Progenitor cell of endocrine pancreas (in vitro differentiated cells): ENCODE measurements around the gene HS3ST3A1. TPM values are rescaled to one million over a fixed set of nuclear protein-coding genes. Genes with fewer than 3 reads are reported as not detected.

Source experiments
- DNase-seq: peaks from one replicate; pipeline ENCODE4 v3.0.0; 2021; ENCODE audit warnings: low spot score; ENCODE audit not compliant: unreplicated experiment
- H3K27ac Mint-ChIP-seq: 2 replicates; pipeline ENCODE4 v1.8.0; 2021; ENCODE audit warnings: mild to moderate bottlenecking, moderate library complexity, mixed read lengths
- H3K27me3 Mint-ChIP-seq: 2 replicates; pipeline ENCODE4 v1.8.0; 2021; ENCODE audit warnings: mixed read lengths
- H3K36me3 Mint-ChIP-seq: 2 replicates; pipeline ENCODE4 v1.8.0; 2022; ENCODE audit warnings: mixed read lengths; ENCODE audit not compliant: insufficient read depth
- H3K4me1 Mint-ChIP-seq: 2 replicates; pipeline ENCODE4 v1.8.0; 2021; ENCODE audit warnings: low read depth, mixed read lengths
- H3K4me3 Mint-ChIP-seq: 2 replicates; pipeline ENCODE4 v1.8.0; 2021; ENCODE audit warnings: low read depth, mild to moderate bottlenecking, moderate library complexity, mixed read lengths
- H3K9me3 Mint-ChIP-seq: 2 replicates; pipeline ENCODE4 v1.8.0; 2021; ENCODE audit warnings: low read depth, mixed read lengths
- CTCF ChIP-seq: fragments of 200-600 bp; sonication (generic); IDR thresholded peaks from one replicate; pipeline ENCODE4 v1.5.0; 2021; ENCODE audit warnings: antibody characterized with exemption, mild to moderate bottlenecking; ENCODE audit not compliant: unreplicated experiment
- total RNA-seq: library from RNA; stranded (reverse); gene quantifications from 2 replicates; pipeline ENCODE4 v1.2.1, GENCODE V29; 2021

The HS3ST3A1 gene
- total RNA-seq, 1 donor from 2014 or later: 8.8 TPM

GRCh38 chr17:13582776-13583547 lies 18.8 kb downstream of the HS3ST3A1 start:
- H3K36me3 Mint-ChIP-seq: peaks cover 3% of the 10 kb centered on the region
- no peak overlapping the region for H3K4me3 Mint-ChIP-seq
- H3K4me1 Mint-ChIP-seq: peaks cover 14% of the 10 kb centered on the region
- TF ChIP-seq CTCF: no peak
- no peak overlapping the region for H3K27ac Mint-ChIP-seq
- H3K9me3 Mint-ChIP-seq: no peaks in the 10 kb centered on the region
- H3K27me3 Mint-ChIP-seq: no peaks in the 10 kb centered on the region
- no peak for DNase-seq

- Mint-ChIP-seq H3K27ac (no peak overlapping the region), H3K36me3 (peaks cover 7% of the 10 kb centered on the region), H3K9me3 (peaks cover 9% of the 10 kb centered on the region), H3K4me1 (peaks cover 14% of the 10 kb centered on the region), H3K27me3 (no peaks in the 10 kb centered on the region), H3K4me3 (no peak overlapping the region)
- DNase-seq: no peak
- TF ChIP-seq CTCF: no peak
Measured at GRCh38 chr17:13581925-13582324, 19.8 kb downstream of the HS3ST3A1 start.

- peaks cover 20% of the 10 kb centered on the region for H3K4me1 Mint-ChIP-seq
- no peak for TF ChIP-seq CTCF
- H3K4me3 Mint-ChIP-seq: no peak overlapping the region
- no peaks in the 10 kb centered on the region for H3K27me3 Mint-ChIP-seq
- no peak for DNase-seq
- no peak overlapping the region for H3K27ac Mint-ChIP-seq
- peaks cover 9% of the 10 kb centered on the region for H3K36me3 Mint-ChIP-seq
- peaks cover 13% of the 10 kb centered on the region for H3K9me3 Mint-ChIP-seq
Measured at GRCh38 chr17:13580790-13581189, 20.9 kb downstream of the HS3ST3A1 start.

GRCh38 chr17:13576661-13577526 lies 24.8 kb downstream of the HS3ST3A1 start:
- TF ChIP-seq CTCF: no peak
- H3K27ac Mint-ChIP-seq: no peak overlapping the region
- H3K36me3 Mint-ChIP-seq: peaks cover 17% of the 10 kb centered on the region
- no peak for DNase-seq
- H3K9me3 Mint-ChIP-seq: peaks cover 20% of the 10 kb centered on the region
- H3K27me3 Mint-ChIP-seq: no peaks in the 10 kb centered on the region
- no peak overlapping the region for H3K4me3 Mint-ChIP-seq
- H3K4me1 Mint-ChIP-seq: peaks cover 15% of the 10 kb centered on the region

- no peak for TF ChIP-seq CTCF
- no peak overlapping the region for H3K27ac Mint-ChIP-seq
Measured at GRCh38 chr17:13575922-13576419, 25.8 kb downstream of the HS3ST3A1 start.

More at GRCh38 chr17:13575922-13576419, 25.8 kb downstream of the HS3ST3A1 start:
- Mint-ChIP-seq H3K36me3 (peaks cover 17% of the 10 kb centered on the region), H3K4me3 (no peak overlapping the region), H3K9me3 (peaks cover 20% of the 10 kb centered on the region), H3K4me1 (peaks cover 14% of the 10 kb centered on the region), H3K27me3 (no peaks in the 10 kb centered on the region)
- DNase-seq: no peak
